T47D (cell line): Measurements from ENCODE around the gene OLFM1.
"Not testable (repeated sequence)": the region's sequence is repeated elsewhere in the genome, so short reads cannot be mapped to it uniquely, and the experiment has no call there.

Experiments used
- DNase-seq, 2 experiments: peaks; one replicate each; pipeline versions ENCODE4 v3.0.0 to v3.0.0-alpha.2; 2011 to 2012; ENCODE audit warnings: low read depth in 1 of 2, low spot score in 1 of 2
- JUND ChIP-seq: IDR thresholded peaks from 2 replicates; pipeline ENCODE4 v1.6.1; 2012; ENCODE audit warnings: low read depth
- in situ Hi-C: cut with HindIII; loops from 2 replicates; pipeline ENCODE4 v1.10.0; 2016; ENCODE audit warnings: low sequenced_read_pairs, low pct_unique_long_range_greater_than_20kb

OLFM1 gene

GRCh38 chr9:135145312-135145711 lies 57.8 kb downstream of the OLFM1 start:
- no peak for DNase-seq
- in situ Hi-C loops = no loop called here
- no peak for TF ChIP-seq JUND

GRCh38 chr9:135146241-135146640 lies 58.8 kb downstream of the OLFM1 start:
- TF ChIP-seq JUND = no peak
- DNase-seq = no peak
- in situ Hi-C loops = no loop called here

- no peak for DNase-seq
- in situ Hi-C loops = no loop called here
- no peak for TF ChIP-seq JUND
Measured at GRCh38 chr9:135146766-135147473, 59.5 kb downstream of the OLFM1 start.

GRCh38 chr9:135147474-135147805 lies 60.0 kb downstream of the OLFM1 start:
- TF ChIP-seq JUND = no peak
- in situ Hi-C loops = no loop called here
- DNase-seq = no peak

- no peak for DNase-seq
- in situ Hi-C loops = no loop called here
- TF ChIP-seq JUND = no peak
Measured at GRCh38 chr9:135147938-135148337, 60.5 kb downstream of the OLFM1 start.

GRCh38 chr9:135148386-135148785 lies 60.9 kb downstream of the OLFM1 start:
- in situ Hi-C loops = no loop called here
- TF ChIP-seq JUND = no peak
- DNase-seq = no peak

- not testable (repeated sequence) for DNase-seq
Measured at GRCh38 chr9:135149901-135150300, 62.4 kb downstream of the OLFM1 start.

GRCh38 chr9:135150981-135151380 lies 63.5 kb downstream of the OLFM1 start:
- in situ Hi-C loops = no loop called here
- no peak for DNase-seq
- TF ChIP-seq JUND = no peak

More at GRCh38 chr9:135149901-135150300, 62.4 kb downstream of the OLFM1 start:
- in situ Hi-C loops = not testable (repeated sequence)

GRCh38 chr9:135151757-135152613 lies 64.5 kb downstream of the OLFM1 start:
- DNase-seq = no peak
- in situ Hi-C loops = no loop called here
- no peak for TF ChIP-seq JUND

- in situ Hi-C loops = no loop called here
- TF ChIP-seq JUND = no peak
- DNase-seq = peak in 1 of 2 experiments; percentile 59
Measured at GRCh38 chr9:135152614-135153334, 65.3 kb downstream of the OLFM1 start.

GRCh38 chr9:135154050-135154615 lies 66.7 kb downstream of the OLFM1 start:
- TF ChIP-seq JUND = no peak
- in situ Hi-C loops = no loop called here
- DNase-seq = no peak

- no peak for TF ChIP-seq JUND
Measured at GRCh38 chr9:135155396-135155795, 67.9 kb downstream of the OLFM1 start.

More at GRCh38 chr9:135155396-135155795, 67.9 kb downstream of the OLFM1 start:
- no peak for DNase-seq
- in situ Hi-C loops = no loop called here
